ENCODE measurements around the gene FKBP4. TPM values are rescaled to one million over a fixed set of nuclear protein-coding genes. Genes with fewer than 3 reads are reported as not detected.

FKBP4 gene
- total and polyA plus RNA-seq, 2 experiments from 2014 or later, result 126 to 223 TPM

- TF ChIP-seq EZH2 (IDR thresholded peaks at IDR 0.05; ENCODE audit: low read depth, unreplicated experiment), result no peak
- no peak for TF ChIP-seq CTCF (conservative IDR thresholded peaks at IDR 0.05; ENCODE audit: low read depth in 2 of 2)
- 0 out of 2 replicates have a peak, but pooled peaks have one; percentile 14 for TF ChIP-seq ETS1 (IDR thresholded peaks at IDR 0.05)
- TF ChIP-seq EZH2phosphoT487 (IDR thresholded peaks at IDR 0.05; ENCODE audit: unreplicated experiment), result no peak
- TF ChIP-seq CREB1 (CRISPR knock-in tag; IDR thresholded peaks at IDR 0.05; ENCODE audit: low read depth), result no peak
- TF ChIP-seq JUNB (IDR thresholded peaks at IDR 0.05; ENCODE audit: unreplicated experiment), result no peak
- TF ChIP-seq REST (IDR thresholded peaks at IDR 0.05; ENCODE audit: unreplicated experiment), result peak; percentile 2
Measured at GRCh38 chr12:2794191-2794735, 507 bp upstream of the FKBP4 start (continued).

GRCh38 chr12:2795291-2796186, 769 bp downstream of the FKBP4 start:
- peaks cover 40% of the 10 kb centered on the region for H3K79me2 ChIP-seq (replicated peaks; ENCODE audit: insufficient read depth)
- no peak overlapping the region for H3K27ac Mint-ChIP-seq
- peaks cover 42% of the 10 kb centered on the region for H3K36me3 ChIP-seq (ENCODE audit: insufficient read depth)
- peak overlapping the region; percentile 99 for H3K4me2 ChIP-seq
- H2AFZ ChIP-seq, result no peak overlapping the region; the same call in 1 of the 2 replicates
- H4K20me1 ChIP-seq (replicated peaks; ENCODE audit: insufficient read depth), result peaks cover 39% of the 10 kb centered on the region
- H3K4me1 Mint-ChIP-seq, result peaks cover 32% of the 10 kb centered on the region
- H3K27me3 ChIP-seq (ENCODE audit: insufficient read depth), result no peaks in the 10 kb centered on the region
- H3K4me1 ChIP-seq (ENCODE audit: insufficient read depth), result peaks cover 24% of the 10 kb centered on the region
- H3K27ac ChIP-seq (ENCODE audit: low read depth), result 0 out of 2 replicates have a peak overlapping the region, but pooled peaks have one; percentile 29
- H3K4me3 Mint-ChIP-seq, result peak overlapping the region; percentile 88
- DNase-seq (ENCODE audit: low spot score), result peak; percentile 79
- H3F3A ChIP-seq (replicated peaks; ENCODE audit: low read depth), result peaks cover 39% of the 10 kb centered on the region
- peaks cover 5% of the 10 kb centered on the region; the same call in 1 of the 3 replicates for H3K9me3 Mint-ChIP-seq
- peaks cover 46% of the 10 kb centered on the region for H3K36me3 Mint-ChIP-seq (ENCODE audit: low read depth)
- peak overlapping the region; percentile 91 for H3K4me3 ChIP-seq
- TF ChIP-seq CTCF (conservative IDR thresholded peaks at IDR 0.05; ENCODE audit: low read depth in 2 of 2) (no peak), ETS1 (IDR thresholded peaks at IDR 0.05) (peak; percentile 40; the same call in 1 of the 2 replicates), NANOG (IDR thresholded peaks at IDR 0.05; ENCODE audit: borderline replicate concordance) (no peak)
- H3K27me3 Mint-ChIP-seq (ENCODE audit: insufficient read depth, low read depth, poor library complexity), result peaks cover 16% of the 10 kb centered on the region
- H3K9me2 ChIP-seq (ENCODE audit: insufficient read depth), result no peaks in the 10 kb centered on the region
- ATAC-seq, result peak; percentile 55

All from GM23338 (cell line).